ENCODE data around the gene BPIFA1.

The BPIFA1 gene

GRCh38 chr20:33279261-33279910, 43.6 kb downstream of the BPIFA1 start:
- DNase-seq = no peak

GRCh38 chr20:33280000-33280680, 44.3 kb downstream of the BPIFA1 start:
- DNase-seq = no peak

DNA sequence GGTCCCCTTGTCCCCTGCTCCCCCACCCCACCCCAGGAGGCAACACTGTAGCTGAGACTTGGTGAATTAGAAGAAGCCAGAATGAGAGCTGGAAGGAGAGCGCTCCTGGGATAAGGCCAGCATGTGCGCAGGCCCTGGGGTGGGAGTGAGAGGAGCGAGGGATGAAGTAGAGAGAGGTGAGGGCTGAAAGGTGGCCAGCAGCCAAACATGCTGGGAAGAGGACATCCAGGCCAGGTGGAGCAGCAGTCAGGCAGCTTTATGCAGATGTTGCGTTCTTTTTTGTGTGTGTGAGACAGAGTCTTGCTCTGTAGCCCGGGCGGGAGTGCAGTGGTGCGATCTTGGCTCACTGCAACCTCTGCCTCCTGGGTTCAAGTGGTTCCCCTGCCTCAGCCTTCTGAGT, 45.0 kb downstream of the BPIFA1 start:
- DNase-seq = no peak

- no peak for DNase-seq
Measured at GRCh38 chr20:33281550-33282146, 45.9 kb downstream of the BPIFA1 start.

- no peak for DNase-seq
Measured at GRCh38 chr20:33282196-33282934, 46.6 kb downstream of the BPIFA1 start.

- DNase-seq = no peak
Measured at GRCh38 chr20:33282991-33283555, 47.3 kb downstream of the BPIFA1 start, which contains the start of gene BPIFB1. Gene BPIFB1 (plus strand): TSS chr20:33283214. CDS start chr20:33286074, 2,860 bp downstream.

- DNase-seq = no peak
Measured at GRCh38 chr20:33284284-33284683, 48.5 kb downstream of the BPIFA1 start.

- DNase-seq = no peak
Measured at GRCh38 chr20:33284937-33285336, 49.1 kb downstream of the BPIFA1 start.

GRCh38 chr20:33285861-33286495, 50.2 kb downstream of the BPIFA1 start:
- DNase-seq = no peak

DNA sequence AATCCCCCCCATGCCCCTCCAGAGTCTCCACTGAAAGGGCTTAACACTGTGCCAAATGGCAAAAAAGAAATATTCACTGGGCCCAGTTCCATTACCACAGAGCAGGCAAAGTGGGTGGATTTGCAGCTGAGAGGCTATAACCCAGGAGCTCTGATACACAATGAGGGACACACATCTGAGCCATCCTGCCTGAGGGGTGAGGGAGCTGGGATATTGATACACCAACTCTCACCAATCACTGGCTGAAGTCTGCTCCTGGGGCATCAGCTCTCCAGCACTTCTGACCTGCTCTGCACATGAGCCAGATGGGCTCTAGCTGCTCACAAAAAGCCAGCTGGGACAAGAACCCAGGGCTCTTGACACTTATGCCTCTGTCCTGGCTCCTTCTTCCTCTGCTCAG, 52.1 kb downstream of the BPIFA1 start:
- DNase-seq = no peak

DNA sequence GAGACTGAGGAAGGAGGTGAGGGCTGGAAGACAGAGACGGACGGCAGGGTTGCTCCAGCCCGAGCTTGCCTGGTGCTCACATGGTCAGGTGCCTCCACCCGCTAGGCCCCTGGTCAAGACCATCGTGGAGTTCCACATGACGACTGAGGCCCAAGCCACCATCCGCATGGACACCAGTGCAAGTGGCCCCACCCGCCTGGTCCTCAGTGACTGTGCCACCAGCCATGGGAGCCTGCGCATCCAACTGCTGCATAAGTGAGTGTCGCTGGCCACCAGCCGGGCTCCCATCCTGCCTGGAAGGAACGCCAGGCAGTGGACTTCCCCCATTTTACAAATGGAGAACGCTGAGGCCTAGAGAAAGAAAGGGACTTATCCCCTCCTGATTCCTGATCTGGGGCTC, 55.1 kb downstream of the BPIFA1 start:
- DNase-seq = no peak

DNA sequence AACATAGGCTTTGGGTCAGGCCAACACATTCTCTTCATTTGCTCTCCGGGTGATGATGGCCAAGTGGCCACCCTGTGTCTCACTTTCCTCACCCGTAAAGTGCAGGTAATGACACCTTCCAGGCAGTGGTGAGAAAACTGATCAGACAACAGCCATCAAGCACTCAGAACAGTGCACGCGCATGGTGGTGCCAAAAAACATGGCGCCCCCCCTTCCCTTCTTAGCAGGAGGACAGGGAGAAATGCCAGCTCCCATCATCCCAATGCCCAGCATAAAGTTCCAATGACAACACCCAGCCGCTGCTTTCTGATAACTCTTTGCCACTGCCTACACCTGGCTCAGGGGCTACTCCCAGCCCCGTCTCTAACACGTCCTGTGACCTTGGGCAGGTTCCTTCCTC, 55.6 kb downstream of the BPIFA1 start:
- no peak for DNase-seq

DNA sequence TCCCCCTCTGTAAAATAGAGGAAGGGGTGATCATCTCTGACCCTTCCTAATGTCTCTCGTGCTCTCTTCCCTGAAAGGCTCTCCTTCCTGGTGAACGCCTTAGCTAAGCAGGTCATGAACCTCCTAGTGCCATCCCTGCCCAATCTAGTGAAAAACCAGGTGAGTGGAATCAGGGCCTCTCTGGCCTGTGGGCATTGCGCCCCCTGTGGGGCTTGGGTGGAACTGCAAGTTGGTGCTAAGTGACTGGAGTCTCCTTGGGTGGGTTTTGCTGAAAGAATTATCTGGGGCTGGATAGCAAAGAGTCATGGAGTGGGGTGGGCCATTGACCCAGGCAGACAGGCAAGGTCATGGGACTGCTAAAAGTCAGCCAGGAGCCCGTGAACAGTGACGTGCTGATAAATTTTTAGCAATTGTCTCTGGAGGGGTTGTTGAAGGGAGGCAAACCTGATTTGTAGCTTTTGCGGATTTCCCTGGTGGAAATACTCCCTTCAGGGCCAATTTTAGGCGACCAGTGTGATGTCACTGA, 56.1 kb downstream of the BPIFA1 start:
- DNase-seq = peak; percentile 78

Measured in activated CD4-positive, CD25-positive, alpha-beta regulatory T cell treated with anti-CD3 and anti-CD28 coated beads, Interleukin-2, amount 50 U/mL, for 72 hours (primary cell).